Chondrocyte (in vitro differentiated cells): ENCODE measurements around the gene MX2. TPM values are rescaled to one million over a fixed set of nuclear protein-coding genes. Genes with fewer than 3 reads are reported as not detected.
"Not testable (repeated sequence)": the region's sequence is repeated elsewhere in the genome, so short reads cannot be mapped to it uniquely, and the experiment has no call there.

Experiments used
- DNase-seq: peaks from one replicate; pipeline ENCODE4 v3.0.0; 2021; ENCODE audit warnings: mixed read lengths, low spot score
- H3K27ac Mint-ChIP-seq: one replicate; pipeline ENCODE4 v1.8.0; 2021; ENCODE audit warnings: mild to moderate bottlenecking, moderate library complexity, mixed read lengths; ENCODE audit not compliant: unreplicated experiment
- H3K27me3 Mint-ChIP-seq: 2 replicates; pipeline ENCODE4 v1.8.0; 2021; ENCODE audit warnings: low read depth, mixed read lengths
- H3K36me3 Mint-ChIP-seq: 2 replicates; pipeline ENCODE4 v1.8.0; 2021; ENCODE audit warnings: low read depth, mixed read lengths
- H3K4me1 Mint-ChIP-seq: 2 replicates; pipeline ENCODE4 v1.8.0; 2021; ENCODE audit warnings: low read depth, mild to moderate bottlenecking, mixed read lengths
- H3K4me3 Mint-ChIP-seq: one replicate; pipeline ENCODE4 v1.8.0; 2021; ENCODE audit warnings: mild to moderate bottlenecking, moderate library complexity, mixed read lengths; ENCODE audit not compliant: unreplicated experiment
- H3K9me3 Mint-ChIP-seq: 2 replicates; pipeline ENCODE4 v1.8.0; 2021; ENCODE audit warnings: low read depth, mixed read lengths
- long read RNA-seq: library from polyadenylated mRNA; stranded (forward); transcript quantifications from one replicate; pipeline ENCODE4 v2.0.0, GENCODE V29; 2021
- total RNA-seq: library from RNA; stranded (reverse); gene quantifications from 3 replicates; pipeline ENCODE4 v1.2.1, GENCODE V29; 2021
- TF ChIP-seq, protein P1 (sequence below): fragments of 200-600 bp; sonication (generic); IDR thresholded peaks from 2 replicates; pipeline ENCODE4 v1.5.0; 2021; ENCODE audit warnings: antibody characterized with exemption, mild to moderate bottlenecking, moderate library complexity

Gene MX2, protein sequence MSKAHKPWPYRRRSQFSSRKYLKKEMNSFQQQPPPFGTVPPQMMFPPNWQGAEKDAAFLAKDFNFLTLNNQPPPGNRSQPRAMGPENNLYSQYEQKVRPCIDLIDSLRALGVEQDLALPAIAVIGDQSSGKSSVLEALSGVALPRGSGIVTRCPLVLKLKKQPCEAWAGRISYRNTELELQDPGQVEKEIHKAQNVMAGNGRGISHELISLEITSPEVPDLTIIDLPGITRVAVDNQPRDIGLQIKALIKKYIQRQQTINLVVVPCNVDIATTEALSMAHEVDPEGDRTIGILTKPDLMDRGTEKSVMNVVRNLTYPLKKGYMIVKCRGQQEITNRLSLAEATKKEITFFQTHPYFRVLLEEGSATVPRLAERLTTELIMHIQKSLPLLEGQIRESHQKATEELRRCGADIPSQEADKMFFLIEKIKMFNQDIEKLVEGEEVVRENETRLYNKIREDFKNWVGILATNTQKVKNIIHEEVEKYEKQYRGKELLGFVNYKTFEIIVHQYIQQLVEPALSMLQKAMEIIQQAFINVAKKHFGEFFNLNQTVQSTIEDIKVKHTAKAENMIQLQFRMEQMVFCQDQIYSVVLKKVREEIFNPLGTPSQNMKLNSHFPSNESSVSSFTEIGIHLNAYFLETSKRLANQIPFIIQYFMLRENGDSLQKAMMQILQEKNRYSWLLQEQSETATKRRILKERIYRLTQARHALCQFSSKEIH
- not detected in 3 replicates for total RNA-seq
- long read RNA-seq, partial matches to known transcripts, result 0 of 1 reads
- long read RNA-seq, other reads (novel, unspliced or antisense), result 1 of 1 reads

DNA sequence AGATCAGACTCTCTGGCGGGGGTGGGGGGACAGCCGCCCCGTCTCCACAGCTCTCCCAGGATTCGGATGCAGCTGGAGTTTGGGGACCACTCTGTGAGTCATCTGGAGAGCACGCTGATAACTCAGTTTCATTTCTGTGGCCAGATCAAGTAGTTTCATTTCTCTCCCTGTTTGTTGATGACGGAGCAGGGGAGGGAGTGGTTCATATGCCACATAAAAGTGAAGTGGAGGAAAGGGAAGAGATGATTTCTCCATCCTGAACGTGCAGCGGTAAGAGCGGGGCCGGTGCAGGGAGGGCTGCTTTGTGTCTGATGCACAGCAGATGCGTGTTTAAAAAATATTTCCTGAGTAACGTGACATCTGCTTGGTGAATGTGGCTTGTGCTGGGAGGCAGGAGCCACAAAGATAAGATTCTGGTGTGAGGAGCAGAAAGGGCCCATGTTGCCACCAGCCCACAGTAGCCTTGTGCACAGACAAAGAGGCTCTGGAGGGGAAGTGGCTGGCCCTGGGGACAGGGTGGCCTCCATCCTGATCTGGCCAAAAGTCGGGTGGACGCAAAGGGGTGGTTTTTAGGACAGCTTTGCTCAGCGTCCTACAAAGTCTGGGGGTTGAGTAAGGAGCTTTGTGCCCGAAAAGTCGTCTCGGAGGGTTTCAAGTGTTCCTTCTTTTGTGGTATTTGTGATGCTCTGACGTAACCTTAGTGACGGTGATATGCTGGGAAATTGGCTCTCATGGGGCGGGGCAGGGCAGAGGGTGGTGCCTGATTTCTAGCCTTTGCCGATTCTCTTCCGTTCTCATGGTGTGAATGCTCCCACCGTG lies at the start of gene MX2:
MX2 (plus strand) TSS at position 242 of the 819 bp plus-strand sequence. CDS start 14,880 bp downstream, outside the sequence.
- TF ChIP-seq, protein P1, sequence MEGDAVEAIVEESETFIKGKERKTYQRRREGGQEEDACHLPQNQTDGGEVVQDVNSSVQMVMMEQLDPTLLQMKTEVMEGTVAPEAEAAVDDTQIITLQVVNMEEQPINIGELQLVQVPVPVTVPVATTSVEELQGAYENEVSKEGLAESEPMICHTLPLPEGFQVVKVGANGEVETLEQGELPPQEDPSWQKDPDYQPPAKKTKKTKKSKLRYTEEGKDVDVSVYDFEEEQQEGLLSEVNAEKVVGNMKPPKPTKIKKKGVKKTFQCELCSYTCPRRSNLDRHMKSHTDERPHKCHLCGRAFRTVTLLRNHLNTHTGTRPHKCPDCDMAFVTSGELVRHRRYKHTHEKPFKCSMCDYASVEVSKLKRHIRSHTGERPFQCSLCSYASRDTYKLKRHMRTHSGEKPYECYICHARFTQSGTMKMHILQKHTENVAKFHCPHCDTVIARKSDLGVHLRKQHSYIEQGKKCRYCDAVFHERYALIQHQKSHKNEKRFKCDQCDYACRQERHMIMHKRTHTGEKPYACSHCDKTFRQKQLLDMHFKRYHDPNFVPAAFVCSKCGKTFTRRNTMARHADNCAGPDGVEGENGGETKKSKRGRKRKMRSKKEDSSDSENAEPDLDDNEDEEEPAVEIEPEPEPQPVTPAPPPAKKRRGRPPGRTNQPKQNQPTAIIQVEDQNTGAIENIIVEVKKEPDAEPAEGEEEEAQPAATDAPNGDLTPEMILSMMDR, result no peak
- Mint-ChIP-seq H3K27ac (peak within 1 kb of the TSS; percentile 61), H3K27me3 (peaks cover 5% of the 10 kb centered on the region), H3K4me3 (no peak within 1 kb of the TSS), H3K36me3 (no peaks in the 10 kb centered on the region), H3K9me3 (no peaks in the 10 kb centered on the region), H3K4me1 (no peaks in the 10 kb centered on the region)
- no peak for DNase-seq

DNA sequence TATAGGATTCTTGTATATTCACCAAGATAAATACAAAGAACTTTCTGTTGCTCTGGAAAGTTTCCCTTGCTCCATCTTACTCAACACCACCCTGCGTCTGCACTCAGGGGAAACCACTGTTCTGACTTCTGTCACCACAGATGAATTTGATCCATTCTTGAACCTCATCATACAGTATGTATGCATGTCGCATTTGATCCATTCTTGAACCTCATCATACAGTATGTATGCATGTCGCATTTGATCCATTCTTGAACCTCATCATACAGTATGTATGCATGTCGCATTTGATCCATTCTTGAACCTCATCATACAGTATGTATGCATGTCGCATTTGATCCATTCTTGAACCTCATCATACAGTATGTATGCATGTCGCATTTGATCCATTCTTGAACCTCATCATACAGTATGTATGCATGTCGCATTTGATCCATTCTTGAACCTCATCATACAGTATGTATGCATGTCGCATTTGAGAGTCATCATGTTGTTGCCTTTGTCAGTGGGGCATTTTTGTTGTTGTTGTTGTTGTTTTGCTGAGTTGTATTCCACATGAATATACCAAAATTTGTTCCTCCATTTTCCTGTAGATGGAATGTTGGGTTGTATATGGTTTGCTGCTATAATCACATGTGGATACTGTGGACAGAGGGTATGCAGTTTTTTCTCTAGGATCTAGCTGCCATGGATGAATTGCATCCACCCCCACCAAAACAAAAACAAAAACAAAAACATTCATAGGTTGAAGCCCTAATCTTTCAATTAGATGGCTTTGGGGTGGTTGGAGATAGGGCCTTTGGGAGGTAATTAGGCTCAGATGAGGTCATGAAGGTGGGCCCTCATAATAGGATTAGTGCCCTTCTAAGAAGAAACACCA lies 48.3 kb upstream of the MX2 start:
- H3K9me3 Mint-ChIP-seq, result not testable (repeated sequence)
- H3K27me3 Mint-ChIP-seq, result peaks cover 54% of the 10 kb centered on the region

DNA sequence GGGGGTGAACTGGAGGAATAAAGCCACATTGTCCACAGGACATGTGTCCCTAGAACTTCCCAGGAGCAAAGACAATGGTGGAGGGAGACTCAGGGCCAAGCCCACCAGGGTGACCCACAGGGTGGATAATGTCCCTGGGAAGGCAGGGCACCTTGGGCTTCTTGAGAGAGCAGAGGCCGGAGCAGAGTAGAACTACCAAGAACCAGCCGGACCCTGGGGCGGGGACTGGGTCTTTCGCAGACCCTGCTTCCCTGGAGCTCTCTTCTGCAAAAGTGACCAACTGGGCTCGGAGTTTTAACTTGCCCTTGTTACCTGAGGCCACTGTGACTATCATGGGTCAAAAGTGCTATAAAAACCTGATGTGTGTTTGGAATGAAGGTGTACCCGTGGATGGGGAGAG lies 46.1 kb upstream of the MX2 start:
- no peak overlapping the region for H3K4me3 Mint-ChIP-seq
- H3K4me1 Mint-ChIP-seq, result peaks cover 3% of the 10 kb centered on the region
- H3K9me3 Mint-ChIP-seq, result no peaks in the 10 kb centered on the region
- no peak overlapping the region for H3K27ac Mint-ChIP-seq
- H3K27me3 Mint-ChIP-seq, result peaks cover 50% of the 10 kb centered on the region
- no peak for DNase-seq
- no peaks in the 10 kb centered on the region for H3K36me3 Mint-ChIP-seq
- TF ChIP-seq, protein P1, result no peak

More for the DNA sequence above, 48.3 kb upstream of the MX2 start:
- H3K27ac Mint-ChIP-seq, H3K4me1 Mint-ChIP-seq, H3K4me3 Mint-ChIP-seq, H3K36me3 Mint-ChIP-seq, DNase-seq: not testable (repeated sequence)

DNA sequence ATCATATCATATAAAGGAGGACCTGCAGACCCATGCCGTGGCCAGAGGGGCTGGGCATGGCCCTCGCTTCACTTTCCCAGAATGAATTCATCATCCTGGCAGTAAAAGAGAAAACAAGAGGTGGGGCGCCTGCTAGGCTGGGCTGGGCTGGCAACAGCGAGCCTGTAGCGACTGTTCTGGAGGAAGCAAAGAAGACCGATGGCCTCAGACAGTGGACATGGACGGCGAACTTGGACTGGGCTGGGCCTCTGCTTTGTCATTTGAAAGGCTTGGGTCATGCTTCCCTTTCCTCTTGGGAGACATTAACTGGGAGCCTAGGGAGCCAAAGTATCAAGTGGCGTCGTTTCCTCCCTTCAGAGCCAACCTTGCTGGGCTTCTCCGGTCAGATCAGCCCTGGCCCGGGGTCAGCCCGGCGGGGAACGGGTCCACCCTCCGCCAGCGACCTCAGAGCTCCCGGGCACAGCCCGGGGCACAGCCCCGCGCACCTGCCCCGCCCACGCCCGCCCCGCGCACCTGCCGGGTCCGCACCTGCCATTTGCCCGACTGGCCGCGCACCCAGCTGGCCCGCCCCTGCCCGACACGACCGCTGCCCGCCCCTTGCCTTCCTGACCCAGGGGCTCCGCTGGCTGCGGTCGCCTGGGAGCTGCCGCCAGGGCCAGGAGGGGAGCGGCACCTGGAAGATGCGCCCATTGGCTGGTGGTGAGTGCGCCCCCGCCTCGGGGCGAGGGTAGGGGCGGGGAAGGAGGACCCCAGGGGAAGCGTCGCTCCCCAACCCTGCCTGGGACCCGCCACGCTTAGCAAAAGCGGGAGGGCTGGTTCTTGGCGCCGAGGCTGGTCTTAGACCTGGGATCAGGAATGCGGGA lies 45.4 kb upstream of the MX2 start, which contains the start of gene FAM3B:
FAM3B (plus strand) TSS at position 602 of the 863 bp plus-strand sequence; CDS start at position 681, 79 bp downstream.
- Mint-ChIP-seq H3K4me1 (peaks cover 3% of the 10 kb centered on the region), H3K9me3 (no peaks in the 10 kb centered on the region), H3K27me3 (peaks cover 52% of the 10 kb centered on the region), H3K27ac (no peak within 1 kb of the TSS), H3K4me3 (no peak within 1 kb of the TSS), H3K36me3 (no peaks in the 10 kb centered on the region)
- TF ChIP-seq, protein P1, result no peak
- no peak for DNase-seq
